ENCODE results near the gene NBEA.
"Not testable (repeated sequence)": the region's sequence is repeated elsewhere in the genome, so short reads cannot be mapped to it uniquely, and the experiment has no call there.

GRCh38 chr13:35058585-35058984 is 116.5 kb downstream of the NBEA start:
- not testable (repeated sequence) for TF ChIP-seq CTCF (IDR thresholded peaks at IDR 0.05 in 2 of 3, conservative IDR thresholded peaks at IDR 0.05 in 1 of 3; ENCODE audit: borderline replicate concordance in 1 of 3, insufficient read depth in 1 of 3, low read depth in 2 of 3, low read length in 2 of 3); POLR2A (IDR thresholded peaks at IDR 0.05; ENCODE audit: borderline replicate concordance, extremely low read depth, insufficient read depth, insufficient read length); FOSL1 (IDR thresholded peaks at IDR 0.05; ENCODE audit: low read depth); ELF1 (IDR thresholded peaks at IDR 0.05; ENCODE audit: borderline replicate concordance, low read depth)
